Measurements from ENCODE around the gene DRG1.
"Not testable (repeated sequence)": the region's sequence is repeated elsewhere in the genome, so short reads cannot be mapped to it uniquely, and the experiment has no call there.

The DRG1 gene

DNA sequence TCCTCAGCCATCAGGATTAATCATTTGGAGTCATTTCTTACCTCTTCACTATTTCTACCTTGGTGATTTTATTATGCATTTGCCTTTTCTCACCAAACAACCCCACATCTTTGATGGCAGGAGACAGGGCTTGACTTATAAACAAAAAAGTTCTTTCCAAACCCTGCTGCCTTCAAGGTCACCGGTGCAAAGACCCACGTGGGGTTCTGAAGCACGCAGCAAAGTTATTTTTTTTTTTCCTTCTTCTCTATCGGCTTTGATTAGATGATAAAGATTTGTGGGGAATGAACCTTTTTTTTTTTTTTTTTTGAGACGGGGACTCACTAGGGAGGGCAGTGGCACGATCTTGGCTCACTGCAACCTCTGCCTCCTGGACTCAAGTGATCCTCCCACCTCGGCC lies 44.1 kb downstream of the DRG1 start:
- no peak for DNase-seq

DNA sequence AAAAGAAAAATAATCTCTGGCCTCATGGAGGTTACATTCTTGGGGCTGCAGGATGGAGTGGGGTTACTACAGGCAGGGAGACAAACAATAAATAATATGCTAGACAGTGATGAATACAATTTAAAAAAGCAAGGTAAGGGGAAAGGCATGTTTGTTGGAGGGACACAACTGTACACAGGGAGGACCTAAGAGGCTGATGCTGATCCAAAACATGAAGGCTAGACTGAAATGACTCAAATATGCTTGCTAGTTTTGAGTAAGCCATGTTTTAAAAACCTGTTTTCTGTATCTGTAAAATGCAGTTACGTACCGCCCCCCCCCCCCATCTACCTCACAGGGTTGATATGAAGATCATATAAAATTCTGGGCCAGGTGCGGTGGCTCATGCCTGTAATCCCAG lies 46.2 kb downstream of the DRG1 start:
- DNase-seq, result no peak

GRCh38 chr22:31446208-31446607 lies 46.8 kb downstream of the DRG1 start:
- DNase-seq, result no peak

DNA sequence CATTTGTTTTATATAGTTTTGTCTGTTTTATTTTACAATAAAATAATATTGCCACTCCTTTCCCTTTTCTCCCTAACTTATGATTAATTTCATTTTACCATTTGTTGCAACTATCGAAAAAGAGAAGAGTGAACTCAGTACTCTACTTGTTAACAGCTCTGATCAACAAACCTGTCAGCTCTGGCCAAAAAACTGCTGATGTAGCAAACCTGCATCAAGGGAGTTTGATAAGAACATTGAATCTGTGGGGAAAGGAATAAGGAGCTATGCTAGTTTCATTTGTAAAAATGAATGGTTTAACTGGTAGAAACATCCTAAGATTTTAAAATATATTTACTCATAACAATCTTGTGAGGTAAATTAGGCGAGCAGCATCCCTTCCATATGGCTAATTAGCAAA lies 47.4 kb downstream of the DRG1 start:
- no peak for DNase-seq

- DNase-seq, result no peak
Measured at GRCh38 chr22:31447337-31447736, 47.9 kb downstream of the DRG1 start.

DNA sequence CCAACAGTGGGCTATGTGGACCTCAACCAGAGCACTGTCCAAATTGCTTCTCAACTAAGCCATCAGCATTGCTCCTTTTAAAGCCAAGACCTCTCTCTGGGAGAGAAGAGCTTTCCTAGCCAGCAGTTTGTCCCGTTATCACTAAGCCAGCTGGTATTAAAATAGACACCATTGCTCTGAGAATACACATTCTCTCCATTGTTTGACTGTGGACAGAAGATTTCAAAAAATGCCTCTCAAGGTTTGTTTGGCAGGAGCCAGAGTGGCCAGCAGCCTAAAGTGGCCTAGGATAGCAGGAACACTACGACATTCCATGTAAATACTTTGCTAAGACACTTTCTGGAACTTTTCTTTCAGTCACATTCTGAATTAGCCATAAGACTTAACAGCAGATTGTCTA lies 49.0 kb downstream of the DRG1 start:
- no peak for DNase-seq

GRCh38 chr22:31449506-31449905 lies 50.1 kb downstream of the DRG1 start:
- DNase-seq, result no peak

GRCh38 chr22:31451709-31452571 lies 52.5 kb downstream of the DRG1 start:
- no peak for DNase-seq

DNA sequence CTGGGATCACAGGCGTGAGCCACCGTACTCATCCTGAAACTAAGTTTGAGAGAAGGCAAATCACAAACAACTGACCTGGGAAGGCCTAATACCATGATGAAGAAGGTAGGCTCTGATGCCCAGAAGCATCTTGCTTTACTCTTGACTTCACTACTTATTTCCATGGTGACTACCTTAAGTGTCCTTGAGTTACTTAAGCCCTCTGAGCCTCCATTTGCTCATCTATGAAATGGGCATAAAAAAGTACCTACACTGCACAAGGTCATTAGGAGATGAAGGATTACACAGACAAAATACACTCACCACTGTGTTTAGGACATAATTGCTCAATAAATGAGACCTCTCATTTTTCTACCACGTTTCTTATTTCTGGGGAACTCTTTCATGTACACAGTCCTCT lies 62.3 kb downstream of the DRG1 start:
- no peak for DNase-seq

DNA sequence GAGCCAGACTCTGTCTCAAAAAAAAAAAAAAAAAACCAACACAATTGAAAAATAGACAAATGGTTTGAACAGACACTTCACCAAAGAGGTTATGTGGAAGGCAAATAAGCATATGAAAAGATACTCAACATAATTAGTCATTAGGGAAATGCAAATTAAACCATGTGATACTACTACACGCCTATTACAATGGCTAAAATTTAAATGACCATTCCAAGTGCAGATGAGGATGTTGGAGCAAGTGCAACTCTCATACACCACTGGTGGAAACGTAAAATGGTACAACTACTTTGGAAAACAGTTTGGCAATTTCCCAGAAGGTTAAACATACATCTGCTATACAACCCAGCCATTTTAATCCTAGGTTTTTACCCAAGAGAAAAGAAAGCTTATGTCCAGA lies 65.9 kb downstream of the DRG1 start:
- no peak for DNase-seq

- no peak for DNase-seq
Measured at GRCh38 chr22:31474743-31475142, 75.3 kb downstream of the DRG1 start.

DNA sequence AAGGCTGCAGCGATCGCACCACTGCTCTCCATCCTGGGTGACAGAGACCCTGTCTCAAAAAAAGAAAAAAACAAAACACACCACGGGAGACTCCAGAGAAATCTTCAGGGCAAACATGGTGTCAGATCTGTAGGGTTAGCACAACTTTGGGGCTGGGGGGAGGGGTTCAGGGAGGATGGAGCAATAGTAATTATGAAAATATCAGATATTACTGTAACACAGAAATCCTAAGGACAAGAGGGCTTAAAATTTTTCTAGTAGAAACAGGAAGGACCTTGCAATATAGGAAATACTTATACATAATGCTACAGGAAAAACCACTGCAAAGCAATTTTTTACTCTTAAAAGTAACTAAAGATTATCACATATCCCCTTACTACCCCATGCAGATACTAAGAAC lies 76.4 kb downstream of the DRG1 start:
- no peak for DNase-seq

DNA sequence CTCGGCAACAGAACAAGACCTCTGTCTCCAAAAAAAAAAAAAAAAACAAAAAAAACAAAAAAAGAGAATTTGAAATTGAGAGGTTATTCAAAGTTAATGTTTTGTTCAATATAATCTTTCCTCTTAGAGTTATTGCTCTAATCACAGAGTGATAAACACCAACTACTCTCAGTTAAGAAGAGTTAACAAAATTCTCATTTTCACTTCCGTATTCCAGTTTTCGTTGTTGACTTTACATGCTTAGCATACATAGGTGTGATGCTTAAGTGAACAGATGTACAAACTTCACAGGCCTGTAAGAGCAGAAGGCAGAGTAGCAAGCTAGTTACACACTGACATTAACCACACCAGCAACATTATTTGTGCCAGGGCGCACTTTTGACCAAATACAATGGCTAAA lies 77.9 kb downstream of the DRG1 start:
- DNase-seq, result no peak

- DNase-seq, result no peak
Measured at GRCh38 chr22:31481129-31481528, 81.7 kb downstream of the DRG1 start.

DNA sequence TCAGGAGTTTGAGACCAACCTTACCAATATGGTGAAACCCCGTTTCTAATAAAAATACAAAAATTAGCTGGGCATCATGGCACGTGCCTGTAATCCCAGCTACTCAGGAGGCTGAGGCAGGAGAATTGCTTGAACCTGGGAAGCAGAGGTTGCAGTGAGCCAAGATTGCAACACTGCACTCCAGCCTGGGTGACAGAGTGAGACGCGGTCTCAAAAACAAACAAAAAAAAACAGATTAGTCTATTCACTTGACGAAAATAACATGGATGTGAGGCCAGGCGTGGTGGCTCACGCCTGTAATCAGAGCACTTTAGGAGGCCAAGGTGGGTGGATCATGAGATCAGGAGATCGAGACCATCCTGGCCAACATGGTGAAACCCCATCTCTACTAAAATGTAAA lies 83.1 kb downstream of the DRG1 start:
- DNase-seq, result not testable (repeated sequence)

All from islet precursor cell (in vitro differentiated cells).